HG03442 (cell line): Measurements from ENCODE around the gene GABPB2.
A peak's percentile ranks its signal among the peaks of the same experiment; 100 is the strongest.

Source experiments
- ATAC-seq: cut with Tn5 transposase; IDR thresholded peaks from one replicate; pipeline ENCODE4 v1.9.1; 2021; ENCODE audit warnings: mild to moderate bottlenecking, moderate library complexity; ENCODE audit not compliant: unreplicated experiment

Gene GABPB2

GRCh38 chr1:151070474-151071276 lies at the start of gene GABPB2:
TSS of gene GABPB2 (plus strand) at chr1:151070761. CDS start at chr1:151088190, 17,429 bp downstream.
- peak; percentile 81 for ATAC-seq

GRCh38 chr1:151024540-151025146 lies 45.9 kb upstream of the GABPB2 start:
- ATAC-seq: no peak

GRCh38 chr1:151026460-151026859 lies 44.1 kb upstream of the GABPB2 start:
- no peak for ATAC-seq

- no peak for ATAC-seq
Observed at GRCh38 chr1:151032164-151032563, 38.4 kb upstream of the GABPB2 start.

GRCh38 chr1:151035167-151035566 lies 35.4 kb upstream of the GABPB2 start:
- no peak for ATAC-seq

GRCh38 chr1:151036356-151036755 lies 34.2 kb upstream of the GABPB2 start, which contains the start of gene BNIPL:
TSS of gene BNIPL (plus strand) at chr1:151036586. CDS start at chr1:151036726, 140 bp downstream.
- ATAC-seq: no peak

- ATAC-seq: no peak
Observed at GRCh38 chr1:151037032-151037431, 33.5 kb upstream of the GABPB2 start.

GRCh38 chr1:151039521-151039920 lies 31.0 kb upstream of the GABPB2 start:
- ATAC-seq: no peak

GRCh38 chr1:151043163-151043562 lies 27.4 kb upstream of the GABPB2 start:
- ATAC-seq: no peak

- ATAC-seq: peak; percentile 59
Observed at GRCh38 chr1:151047591-151047924, 23.0 kb upstream of the GABPB2 start, which contains the start of gene C1orf56. TSS of gene C1orf56 (plus strand) at chr1:151047751. CDS start at chr1:151047848, 97 bp downstream.

GRCh38 chr1:151047925-151048644 lies 22.5 kb upstream of the GABPB2 start:
- ATAC-seq: peak; percentile 55

- no peak for ATAC-seq
Observed at GRCh38 chr1:151048645-151049032, 21.9 kb upstream of the GABPB2 start.

GRCh38 chr1:151049458-151049857 lies 21.1 kb upstream of the GABPB2 start:
- ATAC-seq: no peak

- ATAC-seq: no peak
Observed at GRCh38 chr1:151050051-151050688, 20.4 kb upstream of the GABPB2 start.

- ATAC-seq: no peak
Observed at GRCh38 chr1:151051356-151052009, 19.1 kb upstream of the GABPB2 start.

GRCh38 chr1:151054971-151055547 lies 15.5 kb upstream of the GABPB2 start:
- no peak for ATAC-seq

- ATAC-seq: no peak
Observed at GRCh38 chr1:151055581-151055980, 15.0 kb upstream of the GABPB2 start.

- ATAC-seq: no peak
Observed at GRCh38 chr1:151056149-151056548, 14.4 kb upstream of the GABPB2 start.

- no peak for ATAC-seq
Observed at GRCh38 chr1:151058692-151059091, 11.9 kb upstream of the GABPB2 start.
